ENCODE measurements around the gene TLR7. TPM values are rescaled to one million over a fixed set of nuclear protein-coding genes. Genes with fewer than 3 reads are reported as not detected.

The TLR7 gene
- total RNA-seq, 1 donor from 2014 or later: 0.04 TPM

- no peak overlapping the region for H3K4me3 Mint-ChIP-seq
- no peaks in the 10 kb centered on the region for H3K27me3 Mint-ChIP-seq (ENCODE audit: low read depth)
- H3K27ac Mint-ChIP-seq: no peak overlapping the region
- no peaks in the 10 kb centered on the region for H3K36me3 Mint-ChIP-seq
- no peak for TF ChIP-seq CTCF (IDR thresholded peaks at IDR 0.05; ENCODE audit: unreplicated experiment)
- no peaks in the 10 kb centered on the region for H3K4me1 Mint-ChIP-seq
- peaks cover 29% of the 10 kb centered on the region for H3K9me3 Mint-ChIP-seq
- DNase-seq (ENCODE audit: low spot score in 2 of 2, unreplicated experiment in 2 of 2): no peak
These were observed 23.6 kb downstream of the TLR7 start for GRCh38 chrX:12890467-12890866.

GRCh38 chrX:12891171-12891570 is 24.3 kb downstream of the TLR7 start:
- peaks cover 31% of the 10 kb centered on the region for H3K9me3 Mint-ChIP-seq
- no peak for TF ChIP-seq CTCF (IDR thresholded peaks at IDR 0.05; ENCODE audit: unreplicated experiment)
- no peak overlapping the region for H3K4me3 Mint-ChIP-seq
- H3K27ac Mint-ChIP-seq: no peak overlapping the region
- DNase-seq (ENCODE audit: low spot score in 2 of 2, unreplicated experiment in 2 of 2): no peak
- H3K4me1 Mint-ChIP-seq: no peaks in the 10 kb centered on the region
- H3K27me3 Mint-ChIP-seq (ENCODE audit: low read depth): no peaks in the 10 kb centered on the region
- H3K36me3 Mint-ChIP-seq: no peaks in the 10 kb centered on the region

GRCh38 chrX:12891915-12892506 is 25.1 kb downstream of the TLR7 start:
- H3K4me1 Mint-ChIP-seq: no peaks in the 10 kb centered on the region
- H3K4me3 Mint-ChIP-seq: no peak overlapping the region
- H3K9me3 Mint-ChIP-seq: peaks cover 30% of the 10 kb centered on the region
- H3K36me3 Mint-ChIP-seq: no peaks in the 10 kb centered on the region
- no peak overlapping the region for H3K27ac Mint-ChIP-seq
- H3K27me3 Mint-ChIP-seq (ENCODE audit: low read depth): no peaks in the 10 kb centered on the region
- no peak for TF ChIP-seq CTCF (IDR thresholded peaks at IDR 0.05; ENCODE audit: unreplicated experiment)
- DNase-seq (ENCODE audit: low spot score in 2 of 2, unreplicated experiment in 2 of 2): no peak

GRCh38 chrX:12892716-12893115 is 25.8 kb downstream of the TLR7 start:
- H3K4me1 Mint-ChIP-seq: no peaks in the 10 kb centered on the region
- no peaks in the 10 kb centered on the region for H3K36me3 Mint-ChIP-seq
- DNase-seq (ENCODE audit: low spot score in 2 of 2, unreplicated experiment in 2 of 2): no peak
- no peak for TF ChIP-seq CTCF (IDR thresholded peaks at IDR 0.05; ENCODE audit: unreplicated experiment)
- H3K27ac Mint-ChIP-seq: no peak overlapping the region
- H3K27me3 Mint-ChIP-seq (ENCODE audit: low read depth): no peaks in the 10 kb centered on the region
- H3K4me3 Mint-ChIP-seq: no peak overlapping the region
- H3K9me3 Mint-ChIP-seq: peaks cover 32% of the 10 kb centered on the region

- TF ChIP-seq CTCF (IDR thresholded peaks at IDR 0.05; ENCODE audit: unreplicated experiment): no peak
- H3K36me3 Mint-ChIP-seq: no peaks in the 10 kb centered on the region
These were observed 27.5 kb downstream of the TLR7 start for GRCh38 chrX:12894074-12895030.

More at GRCh38 chrX:12894074-12895030, 27.5 kb downstream of the TLR7 start:
- Mint-ChIP-seq H3K4me1 (no peaks in the 10 kb centered on the region), H3K27ac (no peak overlapping the region), H3K4me3 (no peak overlapping the region), H3K9me3 (peaks cover 38% of the 10 kb centered on the region), H3K27me3 (ENCODE audit: low read depth) (no peaks in the 10 kb centered on the region)
- DNase-seq (ENCODE audit: low spot score in 2 of 2, unreplicated experiment in 2 of 2): peak in 1 of 2 experiments; percentile 42
